Smooth muscle cell (in vitro differentiated cells): ENCODE measurements around the gene FIBCD1. TPM values are rescaled to one million over a fixed set of nuclear protein-coding genes. Genes with fewer than 3 reads are reported as not detected.

Source experiments
- DNase-seq: peaks from one replicate; lab custom pipeline; 2025; ENCODE audit not compliant: unreplicated experiment; lab: John Stamatoyannopoulos, UW
- H2AFZ ChIP-seq: fragments of 200-600 bp; sonication (generic); 2 replicates; pipeline ENCODE4 v1.6.0; 2016; ENCODE audit warnings: antibody characterized with exemption, low read depth, mild to moderate bottlenecking
- H3F3A ChIP-seq: fragments of 200-600 bp; sonication (generic); 2 replicates; pipeline ENCODE4 v1.6.0; 2017; ENCODE audit warnings: antibody characterized with exemption, low read depth
- H3K27ac ChIP-seq: fragments of 200-600 bp; sonication (generic); 2 replicates; pipeline ENCODE4 v1.5.1; 2016; ENCODE audit warnings: low read depth, mild to moderate bottlenecking
- H3K27me3 ChIP-seq: fragments of 200-600 bp; sonication (generic); 2 replicates; pipeline ENCODE4 v1.6.1; 2016; ENCODE audit warnings: low read depth, mild to moderate bottlenecking
- H3K36me3 ChIP-seq: fragments of 200-600 bp; sonication (generic); 2 replicates; pipeline ENCODE4 v1.5.1; 2016; ENCODE audit warnings: low read depth
- H3K4me1 ChIP-seq: fragments of 200-600 bp; sonication (generic); 2 replicates; pipeline ENCODE4 v1.5.1; 2016; ENCODE audit warnings: low read depth
- H3K4me2 ChIP-seq: fragments of 200-600 bp; sonication (generic); 2 replicates; pipeline ENCODE4 v1.6.0; 2016; ENCODE audit warnings: mild to moderate bottlenecking
- H3K4me3 ChIP-seq: fragments of 200-600 bp; sonication (generic); 2 replicates; pipeline ENCODE4 v1.5.1; 2016; ENCODE audit warnings: mild to moderate bottlenecking
- H3K79me2 ChIP-seq: fragments of 200-600 bp; sonication (generic); 2 replicates; pipeline ENCODE4 v1.6.0; 2016; ENCODE audit warnings: low read depth, mild to moderate bottlenecking
- H3K9ac ChIP-seq: fragments of 200-600 bp; sonication (generic); 2 replicates; pipeline ENCODE4 v1.6.0; 2016; ENCODE audit warnings: low read depth
- H3K9me3 ChIP-seq: fragments of 200-600 bp; sonication (generic); replicated peaks from 2 replicates; pipeline ENCODE4 v1.5.1; 2016; ENCODE audit warnings: low read depth
- H4K20me1 ChIP-seq: fragments of 200-600 bp; sonication (generic); 2 replicates; pipeline ENCODE4 v1.6.0; 2016; ENCODE audit warnings: low read depth
- CTCF ChIP-seq: fragments of 200-600 bp; sonication (generic); IDR thresholded peaks from 2 replicates; pipeline ENCODE4 v1.5.1; 2017; ENCODE audit warnings: borderline replicate concordance, mild to moderate bottlenecking, antibody characterized with exemption; ENCODE audit not compliant: insufficient read depth, poor library complexity, severe bottlenecking
- WGBS: methylation state at CpG from one replicate; pipeline ENCODE4 v1.1.7; 2016; ENCODE audit warnings: low lambda C conversion rate; 5-methylcytosine and 5-hydroxymethylcytosine counted together
- polyA plus RNA-seq: library from polyadenylated mRNA; unstranded; fragments of >200 nt; fragmentation: Nextera tagmentation; extraction: Ambion mirVana; gene quantifications from 2 replicates; pipeline ENCODE4 v1.2.1, GENCODE V29; 2016
- total RNA-seq: library from RNA; depleted of rRNA; stranded (reverse); fragments of >200 nt; gene quantifications from 2 replicates; pipeline ENCODE4 v1.2.3, GENCODE V29; 2014

The FIBCD1 gene
- total and polyA plus RNA-seq, 2 experiments from 2014 or later: 1.8 to 4.7 TPM

- no peak for DNase-seq
- Histone ChIP-seq H3K79me2 (peaks cover 64% of the 10 kb centered on the region), H3K27me3 (no peaks in the 10 kb centered on the region), H3K27ac (no peak overlapping the region), H3K9ac (no peak overlapping the region), H2AFZ (no peak overlapping the region), H3K4me1 (peaks cover 7% of the 10 kb centered on the region), H4K20me1 (peaks cover 97% of the 10 kb centered on the region), H3K4me3 (no peak overlapping the region), H3K9me3 (no peaks in the 10 kb centered on the region), H3K4me2 (no peak overlapping the region), H3F3A (peaks cover 18% of the 10 kb centered on the region), H3K36me3 (peaks cover 3% of the 10 kb centered on the region)
- no peak for TF ChIP-seq CTCF
- 99% methylated on average over 6 of the region's 6 CpGs for WGBS
Observed at GRCh38 chr9:130864541-130864940, 74.5 kb downstream of the FIBCD1 start.

- H3K9me3 ChIP-seq: no peaks in the 10 kb centered on the region
- TF ChIP-seq CTCF: no peak
- peaks cover 14% of the 10 kb centered on the region for H3K4me1 ChIP-seq
- H3K79me2 ChIP-seq: peaks cover 55% of the 10 kb centered on the region
- H3K4me2 ChIP-seq: no peak overlapping the region
- H3K4me3 ChIP-seq: no peak overlapping the region
- DNase-seq: no peak
- no peaks in the 10 kb centered on the region for H3K27me3 ChIP-seq
- no peak overlapping the region for H3K9ac ChIP-seq
- 97% methylated on average over 23 of the region's 23 CpGs for WGBS
- no peak overlapping the region for H2AFZ ChIP-seq
- no peak overlapping the region for H3K27ac ChIP-seq
- H3K36me3 ChIP-seq: peaks cover 3% of the 10 kb centered on the region
- H3F3A ChIP-seq: peaks cover 33% of the 10 kb centered on the region
- peaks cover 96% of the 10 kb centered on the region for H4K20me1 ChIP-seq
Observed at GRCh38 chr9:130862747-130863146, 76.3 kb downstream of the FIBCD1 start.

GRCh38 chr9:130862217-130862616 is 76.8 kb downstream of the FIBCD1 start:
- TF ChIP-seq CTCF: no peak
- DNase-seq: no peak
- Histone ChIP-seq H3K4me1 (peaks cover 14% of the 10 kb centered on the region), H3K36me3 (peaks cover 3% of the 10 kb centered on the region), H3K4me2 (no peak overlapping the region), H3K4me3 (no peak overlapping the region), H3K9ac (no peak overlapping the region), H4K20me1 (peaks cover 96% of the 10 kb centered on the region), H3K79me2 (peaks cover 51% of the 10 kb centered on the region), H3K27me3 (no peaks in the 10 kb centered on the region), H3F3A (peaks cover 33% of the 10 kb centered on the region), H3K27ac (peak overlapping the region; percentile 85), H2AFZ (no peak overlapping the region), H3K9me3 (no peaks in the 10 kb centered on the region)
- 98% methylated on average over 8 of the region's 8 CpGs for WGBS

GRCh38 chr9:130861372-130862180 is 77.5 kb downstream of the FIBCD1 start:
- H3K4me3 ChIP-seq: no peak overlapping the region
- no peak for DNase-seq
- TF ChIP-seq CTCF: no peak
- H3K79me2 ChIP-seq: peaks cover 52% of the 10 kb centered on the region
- no peak overlapping the region for H2AFZ ChIP-seq
- H3K27ac ChIP-seq: peak overlapping the region; percentile 85
- peak overlapping the region; percentile 62 for H3K4me2 ChIP-seq
- peaks cover 96% of the 10 kb centered on the region for H4K20me1 ChIP-seq
- WGBS: 91% methylated on average over 8 of the region's 8 CpGs
- peaks cover 33% of the 10 kb centered on the region for H3F3A ChIP-seq
- H3K36me3 ChIP-seq: peaks cover 3% of the 10 kb centered on the region
- peak overlapping the region; percentile 17 for H3K9ac ChIP-seq
- no peaks in the 10 kb centered on the region for H3K9me3 ChIP-seq
- H3K4me1 ChIP-seq: peaks cover 14% of the 10 kb centered on the region
- no peaks in the 10 kb centered on the region for H3K27me3 ChIP-seq
